ENCODE data around the gene BEST4.
A peak's percentile ranks its signal among the peaks of the same experiment; 100 is the strongest.
"Not testable (repeated sequence)": the region's sequence is repeated elsewhere in the genome, so short reads cannot be mapped to it uniquely, and the experiment has no call there.

Gene BEST4

GRCh38 chr1:44740179-44740617 lies 47.8 kb downstream of the BEST4 start:
- in situ Hi-C loops (cut with MboI; ENCODE audit: low sequenced_read_pairs, unreplicated experiment): no loop called here
- DNase-seq (ENCODE audit: low spot score): no peak

DNA sequence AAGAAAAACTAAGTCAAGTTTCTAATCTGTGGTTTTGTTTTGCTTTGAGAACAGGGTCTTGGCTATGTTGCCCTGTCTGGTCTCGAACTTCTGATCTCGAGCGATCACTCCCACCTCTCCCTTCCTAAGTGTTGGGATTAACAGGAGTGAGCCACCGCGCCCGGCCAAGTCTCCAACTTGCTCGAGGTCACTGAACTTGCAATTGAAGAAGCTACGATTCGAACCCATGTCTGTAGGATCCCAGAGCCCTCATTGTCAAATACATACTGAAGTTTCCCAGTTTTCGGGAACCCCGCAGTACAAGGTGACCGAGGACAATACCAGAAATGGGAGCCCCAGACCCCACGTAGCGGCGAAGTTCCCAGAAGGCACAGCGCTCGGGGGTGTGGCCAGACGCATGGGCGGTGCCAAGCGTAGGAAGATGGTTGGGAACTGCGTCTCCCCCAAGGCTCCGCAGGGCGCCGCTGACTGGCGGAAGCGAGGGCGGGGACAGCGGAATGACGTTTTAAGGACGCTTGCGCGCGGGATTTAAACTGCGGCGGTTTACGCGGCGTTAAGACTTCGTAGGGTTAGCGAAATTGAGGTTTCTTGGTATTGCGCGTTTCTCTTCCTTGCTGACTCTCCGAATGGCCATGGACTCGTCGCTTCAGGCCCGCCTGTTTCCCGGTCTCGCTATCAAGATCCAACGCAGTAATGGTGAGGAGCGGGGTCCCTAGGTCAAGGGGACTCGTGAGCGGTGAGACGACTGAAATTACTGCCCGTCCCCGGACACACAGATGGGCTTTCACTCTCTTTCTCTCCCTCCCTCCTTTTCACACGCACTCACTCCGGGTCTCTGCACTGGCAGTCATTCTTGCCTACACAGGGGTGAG lies 48.4 kb downstream of the BEST4 start, which contains the start of gene KIF2C:
KIF2C (plus strand) TSS at position 531 of the 872 bp plus-strand sequence; CDS start at position 627, 96 bp downstream.
- in situ Hi-C loops (cut with MboI; ENCODE audit: low sequenced_read_pairs, unreplicated experiment): no loop called here
- DNase-seq (ENCODE audit: low spot score): peak; percentile 99
- no peak for TF ChIP-seq CTCF (IDR thresholded peaks at IDR 0.05; ENCODE audit: borderline replicate concordance, control extremely low read depth, extremely low read depth, insufficient read depth, missing control alignments)

More at GRCh38 chr1:44740179-44740617, 47.8 kb downstream of the BEST4 start:
- no peak for TF ChIP-seq CTCF (IDR thresholded peaks at IDR 0.05; ENCODE audit: borderline replicate concordance, control extremely low read depth, extremely low read depth, insufficient read depth, missing control alignments)

DNA sequence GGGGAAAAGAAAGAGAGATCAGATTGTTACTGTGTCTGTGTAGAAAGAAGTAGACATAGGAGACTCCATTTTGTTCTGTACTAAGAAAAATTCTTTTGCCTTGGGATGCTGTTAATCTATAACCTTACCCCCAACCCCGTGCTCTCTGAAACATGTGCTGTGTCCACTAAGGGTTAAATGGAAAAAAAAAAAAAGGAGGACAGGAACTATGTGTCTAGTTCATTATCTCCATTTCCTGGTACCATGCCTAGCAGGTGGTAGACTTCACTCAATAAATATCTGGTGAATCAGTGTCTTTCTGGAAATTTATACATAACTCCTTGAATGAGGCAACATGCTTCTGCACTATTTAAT lies 49.0 kb downstream of the BEST4 start:
- in situ Hi-C loops (cut with MboI; ENCODE audit: low sequenced_read_pairs, unreplicated experiment); DNase-seq (ENCODE audit: low spot score): not testable (repeated sequence)

DNA sequence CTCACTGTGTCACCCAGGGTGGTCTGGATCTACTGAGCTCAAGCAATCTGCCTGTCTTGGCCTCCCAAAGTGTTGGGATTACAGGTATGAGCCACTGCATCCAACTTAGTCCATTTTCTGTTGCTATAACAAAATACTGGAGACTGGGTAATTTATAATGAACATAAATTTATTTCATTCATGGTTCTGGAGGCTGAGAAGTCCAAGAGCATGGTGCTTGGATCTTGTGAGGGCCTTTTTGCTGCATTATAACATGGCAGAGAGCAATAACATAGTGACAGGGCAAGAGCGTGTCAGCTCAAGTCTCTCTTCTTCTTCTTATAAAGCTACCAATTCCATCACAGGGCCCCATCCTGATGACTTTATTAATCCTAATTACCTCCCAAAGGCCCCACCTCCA lies 52.0 kb downstream of the BEST4 start:
- DNase-seq (ENCODE audit: low spot score): no peak
- in situ Hi-C loops (cut with MboI; ENCODE audit: low sequenced_read_pairs, unreplicated experiment): no loop called here
- TF ChIP-seq CTCF (IDR thresholded peaks at IDR 0.05; ENCODE audit: borderline replicate concordance, control extremely low read depth, extremely low read depth, insufficient read depth, missing control alignments): no peak

DNA sequence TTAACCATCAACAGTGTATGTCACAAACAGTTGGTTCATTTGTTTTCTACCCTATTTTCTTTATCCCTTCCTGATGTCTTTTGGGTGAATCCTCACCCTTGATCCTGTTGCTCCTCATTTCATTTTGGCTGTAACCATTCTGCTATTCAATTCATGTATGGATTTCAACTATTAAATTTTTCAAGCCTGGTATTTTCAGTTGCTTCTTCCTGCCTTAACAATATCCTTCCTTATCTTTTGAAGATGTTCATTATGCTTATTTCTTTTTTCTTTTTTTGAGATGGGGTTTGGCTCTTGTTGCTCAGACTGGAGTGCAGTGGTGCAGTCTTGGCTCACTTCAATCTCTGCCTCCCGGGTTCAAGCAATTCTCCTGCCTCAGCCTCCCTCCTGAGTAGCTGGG lies 54.2 kb downstream of the BEST4 start:
- TF ChIP-seq CTCF (IDR thresholded peaks at IDR 0.05; ENCODE audit: borderline replicate concordance, control extremely low read depth, extremely low read depth, insufficient read depth, missing control alignments): no peak
- in situ Hi-C loops (cut with MboI; ENCODE audit: low sequenced_read_pairs, unreplicated experiment): no loop called here
- DNase-seq (ENCODE audit: low spot score): no peak

Measured in GM13976 (cell line).